ENCODE results near the gene NUDCD2.
A peak's percentile ranks its signal among the peaks of the same experiment; 100 is the strongest.
"Not testable (repeated sequence)": the region's sequence is repeated elsewhere in the genome, so short reads cannot be mapped to it uniquely, and the experiment has no call there.

Gene NUDCD2

DNA sequence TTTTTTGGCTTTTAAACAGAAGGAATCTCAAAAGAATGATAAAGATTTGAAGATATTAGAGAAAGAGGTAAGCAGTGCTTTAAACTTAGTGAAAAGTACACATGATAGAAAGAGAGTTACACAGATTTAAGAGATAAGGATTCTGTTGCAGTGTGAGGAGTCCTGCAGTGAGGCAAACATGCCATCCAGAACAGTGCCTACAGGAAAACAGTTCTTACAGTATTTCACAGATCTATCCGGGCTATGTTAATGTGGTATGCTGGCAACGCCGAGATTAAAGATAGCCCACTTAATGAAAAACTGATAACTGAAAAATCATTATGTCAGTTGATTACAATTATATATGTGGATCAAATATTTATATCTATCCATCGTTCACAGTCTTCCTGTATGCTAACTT is 7.8 kb upstream of the NUDCD2 start:
- DNase-seq (ENCODE audit: low read depth in 2 of 2): no peak

GRCh38 chr5:163463063-163463435 is 3.1 kb upstream of the NUDCD2 start:
- no peak for DNase-seq (ENCODE audit: low read depth in 2 of 2)

GRCh38 chr5:163460562-163461171 is 765 bp upstream of the NUDCD2 start, which contains the start of gene HMMR:
HMMR (plus strand) TSS chr5:163460632; CDS start chr5:163460693, 61 bp downstream.
- no peak for DNase-seq (ENCODE audit: low read depth in 2 of 2)

- DNase-seq (ENCODE audit: low read depth in 2 of 2): no peak
These were observed 462 bp downstream of the NUDCD2 start for GRCh38 chr5:163459462-163459818.

DNA sequence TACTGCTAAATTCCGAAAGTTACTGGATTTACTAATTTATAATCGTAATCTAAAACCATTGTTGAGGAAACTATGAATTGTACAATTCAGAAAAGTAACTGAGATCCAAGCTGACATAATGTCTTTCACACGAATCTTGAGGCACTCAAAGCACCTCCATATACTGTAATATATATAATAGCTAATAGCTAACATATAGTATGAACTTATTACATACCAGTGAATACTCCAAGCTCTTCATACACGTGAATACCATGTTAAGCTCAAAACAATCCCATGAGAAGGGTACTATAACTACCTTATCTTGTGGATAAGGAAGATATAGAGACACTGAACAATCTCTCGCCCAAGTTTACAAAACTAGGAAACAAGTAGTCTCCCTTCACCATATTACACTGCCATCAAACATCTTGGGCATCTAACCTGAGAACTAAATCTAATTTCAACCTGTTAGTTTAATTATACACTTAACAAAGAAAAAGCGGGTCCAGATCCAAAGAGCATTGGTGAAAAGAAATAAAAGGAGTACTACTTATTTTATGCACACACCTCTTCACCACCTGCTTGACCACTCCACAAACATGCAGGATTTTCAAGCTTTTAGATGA is 1.0 kb downstream of the NUDCD2 start:
- no peak for DNase-seq (ENCODE audit: low read depth in 2 of 2)

GRCh38 chr5:163456840-163457239 is 3.1 kb downstream of the NUDCD2 start:
- DNase-seq (ENCODE audit: low read depth in 2 of 2): no peak

GRCh38 chr5:163456029-163456589 is 3.8 kb downstream of the NUDCD2 start:
- DNase-seq (ENCODE audit: low read depth in 2 of 2): no peak

- not testable (repeated sequence) for DNase-seq (ENCODE audit: low read depth in 2 of 2)
These were observed 4.5 kb downstream of the NUDCD2 start for GRCh38 chr5:163455406-163455805.

DNA sequence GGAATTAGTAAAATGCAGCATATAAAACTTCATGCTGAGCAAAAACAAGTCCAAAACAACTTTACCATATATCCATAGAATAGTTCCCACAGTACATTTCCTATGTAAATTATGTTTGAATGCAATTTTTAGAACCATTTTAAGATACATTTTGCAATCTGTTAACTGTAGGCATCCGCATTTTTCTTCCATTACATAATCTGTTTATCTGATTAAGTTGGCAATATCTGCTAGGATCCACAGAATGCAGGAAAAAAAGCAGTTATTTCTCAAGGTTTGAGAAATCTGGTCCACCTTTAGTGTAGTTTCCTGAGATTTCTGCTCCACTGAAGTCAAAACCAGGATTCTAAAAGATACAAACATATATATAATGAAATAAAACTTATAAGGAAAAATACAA is 6.2 kb downstream of the NUDCD2 start:
- DNase-seq (ENCODE audit: low read depth in 2 of 2): no peak

- no peak for DNase-seq (ENCODE audit: low read depth in 2 of 2)
These were observed 8.4 kb downstream of the NUDCD2 start for GRCh38 chr5:163451489-163451888.

- DNase-seq (ENCODE audit: low read depth in 2 of 2): no peak
These were observed 11.4 kb downstream of the NUDCD2 start for GRCh38 chr5:163448491-163448890.

GRCh38 chr5:163447875-163448274 is 12.0 kb downstream of the NUDCD2 start:
- DNase-seq (ENCODE audit: low read depth in 2 of 2): no peak

GRCh38 chr5:163447191-163447590 is 12.7 kb downstream of the NUDCD2 start:
- no peak for DNase-seq (ENCODE audit: low read depth in 2 of 2)

DNA sequence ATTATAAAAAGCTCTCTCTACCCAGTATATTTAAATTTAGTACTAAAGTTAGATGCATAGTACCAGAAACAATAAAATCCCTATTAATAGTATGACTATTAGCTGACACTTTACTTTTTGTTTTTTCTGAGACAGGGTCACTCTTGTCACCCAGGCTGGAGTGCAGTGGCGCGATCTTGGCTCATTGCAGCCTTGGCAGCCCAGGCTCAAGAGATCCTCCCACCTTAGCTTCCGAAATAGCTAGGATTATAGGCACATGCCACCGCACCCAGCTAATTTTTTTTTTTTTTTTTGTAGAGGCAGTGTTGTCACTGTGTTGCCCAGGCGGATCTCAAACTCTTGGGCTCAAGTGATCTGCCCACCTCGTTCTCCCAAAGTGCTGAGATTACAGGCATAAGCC is 14.6 kb downstream of the NUDCD2 start:
- no peak for DNase-seq (ENCODE audit: low read depth in 2 of 2)

- no peak for DNase-seq (ENCODE audit: low read depth in 2 of 2)
These were observed 15.4 kb downstream of the NUDCD2 start for GRCh38 chr5:163444526-163444925.

- no peak for DNase-seq (ENCODE audit: low read depth in 2 of 2)
These were observed 18.9 kb downstream of the NUDCD2 start for GRCh38 chr5:163440954-163441353.

- no peak for DNase-seq (ENCODE audit: low read depth in 2 of 2)
These were observed 20.8 kb downstream of the NUDCD2 start for GRCh38 chr5:163439092-163439425.

- peak; percentile 86 to 87 for DNase-seq (ENCODE audit: low read depth in 2 of 2)
These were observed 22.4 kb downstream of the NUDCD2 start, which contains the start of gene CCNG1 for GRCh38 chr5:163437309-163438182. CCNG1 (plus strand) TSS chr5:163437595; CDS start chr5:163439257, 1,662 bp downstream.

DNA sequence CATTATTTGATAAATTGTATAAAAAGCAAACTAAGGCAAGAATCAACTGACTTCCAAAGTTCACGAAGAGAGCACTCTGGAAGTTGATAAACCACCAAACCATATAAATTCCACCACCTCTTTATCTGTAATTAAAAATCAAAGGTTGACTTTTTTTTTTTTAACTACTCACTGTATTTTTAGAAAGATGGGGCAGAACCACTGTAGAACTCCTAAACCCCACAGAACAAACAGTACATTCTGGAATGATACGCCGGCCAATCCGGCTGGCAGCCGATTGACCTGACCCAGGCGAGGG is 22.9 kb downstream of the NUDCD2 start:
- DNase-seq (ENCODE audit: low read depth in 2 of 2): no peak

DNA sequence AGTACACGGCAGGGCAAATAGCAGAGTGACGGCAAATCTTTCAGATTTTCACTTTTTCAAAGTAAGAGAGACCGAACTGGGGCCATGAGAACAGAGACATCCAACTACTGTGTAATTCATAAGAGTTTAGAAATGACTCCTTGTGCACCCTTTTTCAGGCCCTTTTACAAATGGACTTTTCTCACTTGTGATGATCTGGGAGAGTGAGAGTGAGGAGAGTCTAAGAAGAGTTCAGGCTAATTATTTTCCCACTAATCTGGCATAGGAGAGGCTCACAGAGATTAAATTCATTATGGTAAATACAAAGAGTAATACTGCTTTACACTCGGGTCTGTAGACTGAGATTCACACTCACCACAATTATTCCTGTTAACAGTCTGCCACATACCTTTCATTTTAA is 23.4 kb downstream of the NUDCD2 start:
- no peak for DNase-seq (ENCODE audit: low read depth in 2 of 2)

GRCh38 chr5:163434401-163434866 is 25.5 kb downstream of the NUDCD2 start:
- no peak for DNase-seq (ENCODE audit: low read depth in 2 of 2)

GRCh38 chr5:163433271-163433670 is 26.6 kb downstream of the NUDCD2 start:
- no peak for DNase-seq (ENCODE audit: low read depth in 2 of 2)

- DNase-seq (ENCODE audit: low read depth in 2 of 2): no peak
These were observed 27.4 kb downstream of the NUDCD2 start for GRCh38 chr5:163432544-163432943.

All from stimulated activated CD4-positive, alpha-beta T cell treated with anti-CD3 and anti-CD28 coated beads, Interleukin-15, amount 100 ng/mL, for 48 hours (primary cell).